A549 (cell line): ENCODE measurements around the gene IL18BP.

Experiments
- MAFK ChIP-seq: fragments of 450-650 bp; IDR thresholded peaks from 2 replicates; pipeline ENCODE4 v1.6.1; 2014; ENCODE audit not compliant: partially characterized antibody
- RAD21 ChIP-seq, 2 experiments: fragments of >200 bp in 1 of 2; sonication (Bioruptor Twin) in 1 of 2; formaldehyde crosslinking in 1 of 2; IDR thresholded peaks in 1 of 2; conservative IDR thresholded peaks in 1 of 2; 2 replicates in 1 of 2; 3 replicates in 1 of 2; pipeline ENCODE4 v1.6.1; 2012 to 2018; ENCODE audit warnings: inconsistent platforms in 1 of 2
- RFX5 ChIP-seq: fragments of 450-650 bp; IDR thresholded peaks from 2 replicates; pipeline ENCODE4 v1.7.1; 2014; ENCODE audit warnings: antibody characterized with exemption, mild to moderate bottlenecking, moderate library complexity
- TP53 ChIP-seq: fragments of 250-450 bp; sonication (Bioruptor Pico); IDR thresholded peaks from 2 replicates; pipeline ENCODE4 v1.5.0; 2021; ENCODE audit warnings: mild to moderate bottlenecking, moderate library complexity
- ZC3H11A ChIP-seq: fragments of 450-650 bp; IDR thresholded peaks from 2 replicates; pipeline ENCODE4 v1.6.1; 2014; ENCODE audit warnings: antibody characterized with exemption, mild to moderate bottlenecking
- ZNF302 ChIP-seq: fragments of 250-450 bp; sonication (Bioruptor Pico); IDR thresholded peaks from 2 replicates; pipeline ENCODE4 v1.9.0; 2021; ENCODE audit warnings: inconsistent platforms, mild to moderate bottlenecking, moderate library complexity
- TF ChIP-seq, protein P1 (sequence below): fragments of >200 bp; sonication (Bioruptor Twin); formaldehyde crosslinking; IDR thresholded peaks from 3 replicates; pipeline ENCODE4 v1.5.1; 2016

DNA sequence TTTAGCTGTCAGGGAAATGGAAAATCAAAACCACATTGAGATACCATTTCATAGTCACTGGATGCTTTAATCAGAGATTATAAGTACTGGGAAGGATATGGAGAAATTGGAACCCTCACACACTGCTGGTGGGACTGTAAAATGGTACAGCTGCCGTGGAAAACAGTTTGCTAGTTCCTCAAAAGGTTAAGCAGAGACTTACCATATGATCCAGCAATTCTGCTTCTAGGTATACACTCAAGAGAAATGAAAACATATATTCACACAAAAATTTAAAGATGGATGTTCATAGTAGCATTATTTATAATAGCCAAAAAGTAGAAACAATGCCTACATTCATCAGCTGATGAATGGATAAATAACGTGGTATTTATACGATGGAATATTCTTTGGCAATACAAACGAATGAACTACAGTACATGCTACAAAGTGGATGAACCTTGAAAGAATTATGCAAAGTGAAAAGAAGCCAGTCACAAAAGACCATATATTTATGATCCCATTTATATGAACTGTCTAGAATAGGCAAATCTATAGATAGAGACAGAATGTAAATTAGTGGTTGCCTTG is 46.9 kb upstream of the IL18BP start:
- TF ChIP-seq RAD21 (conservative IDR thresholded peaks at IDR 0.05 in 1 of 2, IDR thresholded peaks at IDR 0.05 in 1 of 2) (no peak), ZC3H11A (no peak), MAFK (no peak), ZNF302 (CRISPR knock-in tag) (no peak), TP53 (no peak), RFX5 (no peak)
- TF ChIP-seq, protein P1, sequence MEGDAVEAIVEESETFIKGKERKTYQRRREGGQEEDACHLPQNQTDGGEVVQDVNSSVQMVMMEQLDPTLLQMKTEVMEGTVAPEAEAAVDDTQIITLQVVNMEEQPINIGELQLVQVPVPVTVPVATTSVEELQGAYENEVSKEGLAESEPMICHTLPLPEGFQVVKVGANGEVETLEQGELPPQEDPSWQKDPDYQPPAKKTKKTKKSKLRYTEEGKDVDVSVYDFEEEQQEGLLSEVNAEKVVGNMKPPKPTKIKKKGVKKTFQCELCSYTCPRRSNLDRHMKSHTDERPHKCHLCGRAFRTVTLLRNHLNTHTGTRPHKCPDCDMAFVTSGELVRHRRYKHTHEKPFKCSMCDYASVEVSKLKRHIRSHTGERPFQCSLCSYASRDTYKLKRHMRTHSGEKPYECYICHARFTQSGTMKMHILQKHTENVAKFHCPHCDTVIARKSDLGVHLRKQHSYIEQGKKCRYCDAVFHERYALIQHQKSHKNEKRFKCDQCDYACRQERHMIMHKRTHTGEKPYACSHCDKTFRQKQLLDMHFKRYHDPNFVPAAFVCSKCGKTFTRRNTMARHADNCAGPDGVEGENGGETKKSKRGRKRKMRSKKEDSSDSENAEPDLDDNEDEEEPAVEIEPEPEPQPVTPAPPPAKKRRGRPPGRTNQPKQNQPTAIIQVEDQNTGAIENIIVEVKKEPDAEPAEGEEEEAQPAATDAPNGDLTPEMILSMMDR, result no peak
